GM19455 (cell line): ENCODE results near the gene HNRNPC.
"Not testable (repeated sequence)": the region's sequence is repeated elsewhere in the genome, so short reads cannot be mapped to it uniquely, and the experiment has no call there.

Experiments used
- ATAC-seq: cut with Tn5 transposase; IDR thresholded peaks from one replicate; pipeline ENCODE4 v1.9.1; 2021; ENCODE audit not compliant: unreplicated experiment

HNRNPC gene

DNA sequence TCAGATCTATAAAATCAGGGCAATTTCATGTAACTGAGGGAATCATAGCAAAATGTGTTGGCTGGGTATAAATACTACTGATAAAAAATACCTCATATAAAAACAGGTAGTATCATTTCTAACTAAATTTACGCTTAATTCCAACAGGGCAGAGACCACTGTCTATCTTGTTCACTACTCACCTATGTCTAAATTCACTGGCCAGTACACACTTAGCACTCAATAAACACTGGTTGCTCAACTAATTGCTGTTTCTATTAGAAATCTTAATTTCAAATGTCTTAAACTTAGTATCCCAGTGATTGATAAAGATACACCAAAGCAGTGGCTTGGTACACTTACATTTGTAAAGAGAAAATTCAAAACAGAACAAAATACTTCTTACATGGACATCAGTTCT is 55.6 kb downstream of the HNRNPC start:
- no peak for ATAC-seq

DNA sequence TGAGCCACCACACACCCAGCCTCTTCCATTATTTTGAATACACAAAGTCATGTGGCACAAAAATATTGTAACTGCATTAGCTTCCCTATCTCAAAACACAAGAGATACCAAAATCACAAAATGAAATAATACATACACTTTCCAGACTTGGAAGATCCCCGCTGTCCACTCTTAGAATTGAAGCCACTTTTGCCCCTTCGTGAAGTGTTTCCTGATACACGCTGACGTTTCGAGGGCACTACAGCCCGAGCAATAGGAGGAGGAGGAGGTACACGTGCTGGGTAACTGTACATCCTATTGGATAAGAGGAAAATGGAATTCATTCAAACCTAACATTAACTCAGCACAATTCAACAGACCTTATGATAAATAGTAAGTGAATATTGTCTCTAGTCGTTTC is 56.4 kb downstream of the HNRNPC start:
- ATAC-seq: not testable (repeated sequence)

DNA sequence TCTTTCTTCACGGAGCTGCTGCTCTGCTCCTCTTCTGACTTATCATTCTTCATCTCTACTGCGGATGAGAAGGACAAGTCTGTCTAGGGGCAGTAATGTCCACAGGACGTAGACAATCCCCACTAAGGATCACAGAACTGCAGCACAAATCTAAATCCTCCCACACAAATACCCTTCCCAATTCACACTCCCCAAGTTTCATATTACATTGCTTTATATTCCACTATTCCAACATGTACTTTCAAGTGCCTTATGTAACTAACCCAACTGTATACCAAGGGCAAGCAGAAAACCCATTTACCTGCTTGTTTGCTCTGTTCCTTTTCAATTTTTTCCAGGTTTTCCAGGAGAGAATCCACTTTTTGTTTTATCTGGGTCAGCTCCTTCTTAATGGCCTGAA is 57.7 kb downstream of the HNRNPC start:
- no peak for ATAC-seq

DNA sequence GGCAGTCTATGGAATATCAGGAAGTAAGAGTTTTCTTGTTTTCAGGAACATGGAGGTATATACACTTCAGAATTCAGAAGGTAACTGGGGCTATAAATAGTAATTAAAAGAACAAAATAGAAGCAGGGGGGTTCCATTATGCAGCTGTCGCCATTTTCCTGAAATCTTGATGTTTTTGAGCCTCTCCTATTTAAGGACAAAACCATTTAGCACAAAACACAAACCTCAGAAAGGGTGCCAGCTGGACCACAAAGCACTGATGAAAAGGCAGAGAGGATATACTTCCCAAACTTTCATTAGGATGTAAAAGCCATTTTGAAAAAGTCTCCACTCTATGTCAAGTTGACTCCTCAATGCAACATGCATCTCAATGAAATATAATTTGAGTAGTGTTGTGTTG is 59.2 kb downstream of the HNRNPC start:
- no peak for ATAC-seq

DNA sequence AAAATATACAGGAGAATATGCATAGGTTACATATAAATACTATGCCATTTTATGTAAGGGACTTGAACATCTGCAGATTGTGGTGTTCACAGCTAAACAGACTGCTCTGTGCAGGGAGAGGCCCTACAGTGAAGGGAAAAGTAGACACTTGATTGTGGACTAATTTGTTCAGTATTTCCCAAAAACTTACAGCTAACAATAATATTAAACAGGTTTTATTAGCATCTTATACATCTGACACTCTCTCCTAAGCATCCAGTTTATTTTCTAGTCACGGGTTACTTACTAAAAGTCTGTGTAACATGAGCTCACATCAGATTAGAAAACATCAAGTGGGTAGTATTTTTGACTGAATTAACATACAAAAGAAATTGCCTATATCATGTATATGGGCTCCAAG is 60.1 kb downstream of the HNRNPC start:
- no peak for ATAC-seq

DNA sequence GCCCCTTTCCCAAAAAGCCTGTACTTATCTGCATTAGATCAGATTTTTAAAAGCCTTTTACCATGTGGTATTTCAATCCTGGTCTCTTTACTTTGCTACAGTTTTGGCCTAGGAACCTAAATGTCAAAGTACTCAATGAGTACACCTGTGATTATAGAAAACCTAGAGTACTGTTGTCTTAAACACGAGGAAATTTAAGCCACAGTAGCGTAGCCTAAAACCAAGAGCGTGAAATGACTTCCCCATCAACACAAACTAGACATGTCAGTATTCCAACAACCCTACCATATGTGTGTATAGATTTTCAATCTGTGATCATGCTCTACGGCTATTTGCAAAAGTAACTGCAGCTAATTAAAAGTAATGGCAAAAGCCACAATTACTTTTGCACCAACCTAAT is 60.7 kb downstream of the HNRNPC start:
- no peak for ATAC-seq

DNA sequence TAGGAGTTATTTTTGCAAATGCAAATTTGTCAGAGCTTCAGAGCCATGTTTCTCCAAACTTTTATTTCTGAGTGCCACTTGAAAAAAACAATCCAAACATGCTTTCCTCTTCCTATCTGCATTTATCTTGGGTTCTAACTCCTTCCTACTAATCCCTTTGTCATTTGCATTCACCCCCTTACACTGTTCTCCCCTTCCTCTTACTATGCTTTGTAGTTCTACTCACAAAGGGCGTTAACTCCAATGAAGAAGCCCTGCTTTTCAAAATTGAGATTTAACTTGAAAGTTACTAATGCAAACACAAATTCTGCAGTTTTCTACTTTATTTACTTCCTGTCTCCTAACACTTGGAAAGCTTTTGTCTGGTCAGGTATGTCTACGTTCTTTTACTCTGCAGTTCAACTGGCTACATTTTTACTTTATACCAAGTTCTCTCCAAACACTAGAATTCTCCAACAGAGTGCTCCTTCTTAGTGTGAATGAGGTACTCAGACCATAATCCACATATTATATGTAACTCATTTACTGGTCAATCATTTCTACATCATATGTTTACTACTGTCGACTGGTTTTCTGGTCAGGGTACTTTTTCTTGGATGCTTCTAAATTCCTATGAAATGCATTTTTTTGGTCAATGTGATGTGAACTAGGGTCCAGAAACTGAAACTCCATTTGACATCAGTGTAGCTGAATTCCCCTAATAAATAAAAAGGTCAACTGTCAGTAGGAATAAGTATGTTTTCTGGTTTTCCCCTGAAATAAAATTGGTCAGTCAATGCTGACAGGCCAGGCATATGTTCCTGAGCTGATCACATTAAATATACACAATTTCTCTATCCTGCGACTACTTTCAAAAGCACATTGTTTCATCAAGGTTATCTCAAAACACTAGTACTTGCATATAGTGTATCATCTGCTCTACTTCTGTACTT is 62.2 kb downstream of the HNRNPC start:
- no peak for ATAC-seq

DNA sequence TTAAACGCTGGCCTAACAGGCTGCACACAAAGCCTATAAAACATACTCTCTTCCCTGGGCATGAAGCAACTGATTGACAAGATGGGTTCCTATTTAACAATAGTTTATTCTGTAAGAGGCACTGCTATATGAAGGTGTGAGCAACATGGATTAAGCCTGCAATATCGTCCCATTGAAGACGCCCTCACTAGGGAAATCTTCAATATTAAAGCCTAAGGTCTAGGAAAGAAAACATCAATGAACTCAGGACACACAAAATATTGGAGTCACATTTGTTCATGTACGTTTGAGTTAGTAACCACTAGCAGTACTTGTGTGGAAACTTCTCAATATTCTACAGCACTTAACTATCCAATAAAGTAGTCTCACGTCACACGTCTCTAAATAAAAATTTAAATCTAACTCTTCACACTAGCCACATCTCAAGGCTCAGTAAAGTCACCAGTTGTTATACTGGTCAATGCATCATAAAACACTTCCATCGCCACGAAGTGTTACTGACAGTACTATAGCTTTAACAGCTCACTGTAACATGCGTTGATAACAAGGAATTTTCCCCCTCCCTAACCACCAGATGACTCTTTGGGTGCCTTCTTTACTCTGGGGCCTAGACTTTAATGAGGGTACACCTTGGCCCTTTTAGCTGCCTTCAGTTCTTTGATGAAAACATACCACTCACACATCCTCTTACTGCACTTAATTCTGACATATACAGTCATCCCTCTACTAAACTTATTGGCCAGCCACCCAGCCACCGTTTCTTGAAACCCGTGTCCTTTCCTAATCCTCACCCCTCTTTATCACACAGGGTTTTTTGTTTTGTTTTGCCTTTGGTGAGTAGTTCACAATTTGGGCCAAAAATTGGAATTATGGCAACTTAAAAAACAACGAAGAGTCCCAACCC is 63.3 kb downstream of the HNRNPC start:
- ATAC-seq: no peak

DNA sequence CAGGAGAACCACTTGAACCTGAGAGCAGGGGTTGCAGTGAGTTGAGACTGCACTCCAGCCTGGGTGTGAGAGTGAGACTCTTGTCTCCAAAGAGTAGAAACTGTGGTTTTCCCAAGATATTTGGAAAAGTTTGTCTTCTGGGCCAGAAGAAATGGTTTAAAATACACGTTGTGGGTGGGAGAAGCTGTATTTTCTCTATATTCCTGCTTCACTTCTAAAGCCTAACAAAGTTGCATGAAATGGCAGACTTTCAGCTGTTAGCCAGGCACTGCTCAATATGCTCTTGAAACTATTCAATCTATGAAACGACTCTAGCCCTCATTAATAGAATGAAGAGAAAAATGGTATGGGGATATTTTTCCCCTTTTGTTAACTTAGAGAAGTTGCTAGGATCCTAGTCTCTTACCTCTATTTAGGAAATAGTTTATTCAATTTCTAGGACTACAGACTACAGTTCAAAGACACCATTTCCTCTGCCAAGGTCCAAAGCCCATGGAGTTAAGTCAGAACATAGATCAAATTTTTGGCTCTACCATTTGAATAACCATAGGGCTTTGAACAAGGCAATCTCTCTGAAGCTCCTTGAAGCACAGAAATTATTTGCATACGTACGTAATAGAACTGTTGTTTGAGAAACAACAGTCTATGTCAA is 64.1 kb downstream of the HNRNPC start:
- no peak for ATAC-seq

DNA sequence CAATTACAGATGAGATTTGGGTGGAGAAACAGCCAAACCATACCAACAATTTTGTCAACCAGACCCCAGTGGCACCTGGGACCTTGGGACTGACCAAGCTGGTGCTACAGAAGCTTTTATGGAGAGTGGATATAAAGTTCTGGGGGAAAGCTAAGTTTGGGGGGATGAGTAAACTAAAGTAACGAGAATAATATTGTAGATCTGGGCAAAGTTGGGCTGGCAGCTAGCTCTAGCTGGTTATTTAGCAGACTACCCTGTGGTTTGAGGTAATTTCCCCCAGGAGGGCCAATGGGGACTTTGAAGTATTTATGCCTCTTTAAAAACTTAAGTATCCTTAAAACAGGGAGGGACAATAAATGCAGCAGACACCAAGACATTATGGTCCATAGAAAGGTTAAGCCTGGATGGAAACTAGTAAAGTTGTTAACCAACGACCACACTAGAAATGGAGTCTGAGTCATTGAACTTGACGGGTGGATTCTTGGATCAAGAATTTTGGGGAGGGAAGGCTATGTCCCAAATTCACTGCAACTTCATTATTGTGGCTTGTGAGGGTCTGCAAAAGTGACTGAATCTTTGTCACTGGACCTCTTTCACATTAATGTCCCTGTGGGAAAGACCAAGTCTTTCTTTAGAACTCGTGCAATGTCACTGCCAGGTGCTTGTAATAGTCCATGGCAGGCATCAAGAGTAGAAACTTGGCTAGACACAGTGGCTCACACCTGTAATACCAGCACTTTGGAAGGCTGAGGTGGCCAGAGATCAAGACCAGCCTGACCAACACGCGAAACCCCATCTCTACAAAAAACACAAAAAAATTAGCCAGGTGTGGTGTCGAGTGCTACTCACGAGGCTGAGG is 64.8 kb downstream of the HNRNPC start:
- ATAC-seq: no peak

DNA sequence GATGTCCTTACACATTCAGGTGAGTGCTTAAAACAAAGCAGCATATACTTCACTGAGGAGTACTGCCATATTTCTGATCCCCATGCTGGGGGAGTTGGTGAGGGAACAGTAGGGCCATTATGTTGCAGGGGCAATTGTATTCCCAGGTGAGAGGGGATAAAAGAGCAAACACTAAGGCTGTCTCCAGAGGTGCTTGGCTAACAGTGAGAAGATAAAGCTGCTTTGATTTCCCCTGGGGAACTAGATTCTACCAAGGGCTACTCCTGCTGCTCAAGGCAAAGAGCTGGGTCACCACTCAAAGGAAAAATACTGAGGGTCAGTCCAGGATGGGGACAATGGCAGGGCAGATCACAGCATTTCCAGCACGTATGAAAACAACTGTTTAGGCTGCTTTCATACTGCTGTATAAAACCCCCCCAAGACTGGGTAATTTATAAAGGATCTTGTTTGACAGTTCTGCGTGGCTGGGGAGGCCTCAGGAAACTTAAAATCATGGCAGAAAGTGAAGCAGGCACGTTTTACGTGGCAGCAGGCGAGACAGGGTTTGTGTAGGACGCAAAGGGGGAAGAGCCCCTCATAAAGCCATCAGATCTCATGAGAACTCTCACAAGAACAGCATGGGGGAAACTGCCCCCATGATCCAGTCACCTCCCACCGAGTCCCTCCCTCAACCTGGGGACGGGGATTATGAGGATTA is 65.6 kb downstream of the HNRNPC start:
- no peak for ATAC-seq

DNA sequence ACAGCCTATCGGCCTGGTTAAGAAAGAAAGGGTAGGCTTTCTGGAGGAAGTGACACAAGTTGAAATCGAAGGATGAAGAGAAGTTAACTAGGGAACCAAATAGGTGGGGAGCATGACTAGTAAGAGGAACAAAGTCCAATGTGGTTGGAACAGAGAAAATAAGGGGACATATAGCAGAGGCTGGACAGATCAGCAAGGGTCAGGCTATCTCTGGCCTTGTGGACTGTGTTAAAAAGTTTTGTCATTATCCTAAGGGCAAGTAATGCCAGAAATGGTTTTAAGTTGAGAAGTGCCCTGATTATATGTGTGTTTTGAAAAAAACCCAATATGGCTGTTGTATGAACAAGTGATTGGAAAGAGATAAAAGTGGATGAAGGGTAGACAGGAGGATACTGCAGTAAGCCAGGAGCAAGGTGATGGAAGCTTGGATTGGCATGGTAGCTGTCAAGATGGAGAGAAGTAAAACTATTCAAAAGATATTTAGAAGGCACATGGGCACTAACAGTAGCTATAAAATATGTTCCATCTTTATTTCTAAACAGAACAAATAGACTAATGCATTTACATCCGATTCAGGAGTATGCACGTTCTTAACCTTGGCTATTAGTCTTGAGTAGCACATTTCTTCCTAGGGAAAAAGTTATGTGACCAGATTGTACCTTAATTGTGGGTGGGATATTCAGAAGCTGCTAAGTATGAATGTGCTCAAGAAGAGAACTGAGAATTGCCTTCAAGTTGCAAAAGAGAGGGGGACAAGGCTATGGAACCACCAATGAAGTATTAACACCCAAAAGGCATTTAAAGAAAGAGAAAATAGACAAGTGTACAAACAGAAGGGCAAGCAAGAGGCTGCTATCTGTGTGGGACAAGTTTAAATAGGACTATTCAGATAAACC is 66.5 kb downstream of the HNRNPC start:
- ATAC-seq: no peak

DNA sequence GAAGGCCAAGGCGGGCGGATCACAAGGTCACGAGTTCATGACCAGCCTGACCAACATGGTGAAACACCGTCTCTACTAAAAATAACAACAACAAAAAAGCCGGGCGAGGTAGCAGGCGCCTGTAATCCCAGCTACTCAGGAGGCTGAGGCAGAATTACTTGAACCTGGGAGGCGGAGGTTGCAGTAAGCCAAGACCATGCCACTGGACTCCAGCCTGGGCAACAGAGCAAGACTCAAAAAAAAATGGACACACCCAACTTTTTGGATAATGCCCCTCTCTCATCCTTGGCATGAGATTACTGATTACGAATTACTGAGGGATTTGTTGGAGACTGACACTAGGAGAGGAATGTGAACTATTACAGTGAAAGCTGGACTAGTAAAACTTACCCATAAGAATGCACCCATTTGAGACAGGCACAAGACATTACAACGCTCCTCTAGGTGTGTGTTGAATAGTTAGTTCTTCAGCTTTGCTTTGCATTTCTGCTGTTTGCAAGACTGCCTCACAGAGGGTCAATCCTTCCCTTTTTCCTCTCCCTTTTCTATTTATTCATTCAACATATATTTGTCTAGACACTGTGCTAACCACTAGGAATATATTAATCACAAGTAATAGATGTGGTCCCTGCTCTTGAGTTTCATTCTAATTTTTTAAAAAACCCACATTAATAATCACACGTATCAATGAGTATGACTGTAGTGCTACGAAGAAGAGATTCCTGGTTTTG is 67.3 kb downstream of the HNRNPC start:
- ATAC-seq: no peak

DNA sequence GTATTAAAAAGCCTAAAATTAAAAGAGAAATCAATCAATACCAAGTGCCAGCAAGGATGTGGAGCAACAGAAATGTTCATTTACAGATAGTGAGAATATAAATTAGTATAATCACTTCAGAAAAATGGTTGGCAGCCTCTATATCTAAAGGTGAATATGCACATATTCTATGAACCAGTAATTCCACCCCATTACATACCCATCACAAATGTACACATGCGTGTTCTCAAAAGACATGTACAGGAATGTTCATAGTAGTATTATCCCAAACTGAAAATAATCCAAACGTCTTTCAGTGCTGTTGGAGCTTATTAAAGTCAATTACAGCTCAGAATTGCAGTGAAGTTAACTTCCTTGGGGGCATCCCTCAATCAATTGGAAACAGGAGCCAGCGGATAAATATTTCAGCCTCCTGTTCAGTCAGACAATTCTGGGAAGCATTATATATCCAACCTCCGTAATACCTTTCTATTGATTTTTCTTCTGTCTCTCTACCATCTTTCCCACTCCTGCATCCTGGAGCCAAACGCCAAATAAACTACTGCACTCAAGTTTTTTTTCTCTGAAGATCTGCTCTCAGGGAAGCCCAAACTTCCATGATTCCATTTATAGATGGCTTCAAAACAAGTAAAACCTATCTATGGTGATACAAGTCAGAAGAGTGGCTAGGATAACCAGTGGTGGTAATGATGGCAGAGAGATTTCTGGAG is 68.3 kb downstream of the HNRNPC start:
- no peak for ATAC-seq

DNA sequence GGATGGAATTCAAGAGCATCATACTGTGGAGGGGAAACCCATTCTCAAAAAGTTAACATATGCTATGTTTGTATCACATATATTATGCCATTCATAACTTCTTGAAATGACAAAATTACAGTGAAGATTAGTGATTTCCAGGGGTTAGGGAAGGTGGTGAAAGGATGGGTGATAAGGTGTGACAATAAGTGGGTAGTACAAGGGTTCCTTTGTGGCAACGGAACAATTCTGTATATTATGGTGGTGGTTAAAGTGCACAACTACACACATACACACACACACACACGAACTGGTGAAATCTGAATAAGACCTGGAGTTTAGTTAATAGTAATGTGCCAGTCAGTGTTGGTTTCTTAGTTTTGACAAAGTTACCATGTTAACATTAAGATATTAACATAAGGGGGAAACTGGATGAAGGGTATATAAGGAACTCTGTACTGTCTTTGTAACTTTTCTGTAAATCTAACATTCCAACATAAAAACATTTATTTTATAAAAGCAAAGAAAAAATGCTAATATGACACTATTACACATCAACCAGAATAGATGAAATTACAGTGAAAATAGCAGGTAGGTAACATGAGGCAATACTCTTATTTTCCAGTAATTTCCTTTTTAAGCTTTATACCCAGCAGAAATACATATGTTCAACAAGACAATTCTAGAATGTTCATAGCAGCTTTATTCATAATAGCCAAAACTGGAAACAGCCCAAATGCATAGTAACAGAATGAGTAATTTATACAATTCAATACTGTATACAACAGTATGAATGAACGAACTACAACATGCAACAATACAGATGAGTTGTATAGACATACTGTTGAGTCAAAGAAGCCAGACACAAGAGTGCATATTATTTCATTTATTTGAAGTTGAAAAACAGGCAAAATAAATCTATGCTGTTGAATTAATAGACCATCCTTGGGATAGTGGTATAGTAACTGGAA is 69.4 kb downstream of the HNRNPC start:
- ATAC-seq: no peak

DNA sequence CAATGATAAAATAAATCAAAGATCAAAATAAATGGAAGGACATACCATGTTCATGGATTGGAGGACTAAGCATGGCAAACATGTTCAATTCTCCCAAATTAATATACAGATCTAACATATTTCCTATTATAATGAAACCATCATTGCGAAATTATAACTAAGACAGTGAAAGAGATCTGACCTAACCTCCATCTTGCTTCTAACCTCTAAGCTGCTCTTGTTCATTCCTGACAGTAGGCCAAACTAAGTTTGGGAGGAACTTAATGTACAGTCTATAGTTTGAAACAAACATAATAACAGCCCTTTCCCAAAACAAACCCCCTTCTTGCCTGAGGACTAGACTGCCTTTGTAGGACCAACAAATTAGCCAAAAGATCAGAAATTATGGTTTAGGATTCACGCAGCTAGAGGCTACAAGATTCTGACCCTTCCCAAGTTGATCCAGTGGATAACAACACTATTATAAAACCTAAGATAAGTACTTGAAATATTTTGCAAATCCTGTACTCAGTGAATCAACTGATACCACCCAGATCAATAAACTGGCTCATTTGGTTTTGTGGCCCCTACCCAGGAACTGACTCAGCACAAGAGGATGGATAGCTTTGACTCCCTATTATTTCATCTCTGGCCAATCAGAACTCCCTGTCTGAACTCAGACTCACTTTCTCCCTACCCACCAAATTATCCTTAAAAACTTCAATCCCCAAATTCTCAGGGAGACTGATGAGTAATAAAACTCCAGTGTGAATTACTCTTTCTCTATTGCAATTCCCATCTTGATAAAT is 71.6 kb downstream of the HNRNPC start:
- ATAC-seq: no peak
